Measurements from ENCODE around the gene GAREM2.

Gene GAREM2

GRCh38 chr2:26150243-26150642, 22.6 kb upstream of the GAREM2 start:
- H3K9me3 ChIP-seq, result no peaks in the 10 kb centered on the region
- H3K4me1 ChIP-seq, result no peaks in the 10 kb centered on the region
- no peaks in the 10 kb centered on the region for H3K27me3 ChIP-seq
- no peak for TF ChIP-seq CTCF (IDR thresholded peaks at IDR 0.05; ENCODE audit: low read depth, low read length)
- no peaks in the 10 kb centered on the region for H3K36me3 ChIP-seq
- H3K4me3 ChIP-seq (ENCODE audit: low read depth, low read length), result no peak overlapping the region
- DNase-seq, result no peak

GRCh38 chr2:26157580-26157979, 15.3 kb upstream of the GAREM2 start:
- no peak overlapping the region for H3K4me3 ChIP-seq (ENCODE audit: low read depth, low read length)
- H3K4me1 ChIP-seq, result no peaks in the 10 kb centered on the region
- peaks cover 4% of the 10 kb centered on the region; the same call in 1 of the 2 replicates for H3K9me3 ChIP-seq
- no peaks in the 10 kb centered on the region for H3K27me3 ChIP-seq
- no peak for DNase-seq
- H3K36me3 ChIP-seq, result no peaks in the 10 kb centered on the region
- TF ChIP-seq CTCF (IDR thresholded peaks at IDR 0.05; ENCODE audit: low read depth, low read length), result no peak

- no peak for TF ChIP-seq CTCF (IDR thresholded peaks at IDR 0.05; ENCODE audit: low read depth, low read length)
- H3K4me3 ChIP-seq (ENCODE audit: low read depth, low read length), result no peak overlapping the region
- no peak for DNase-seq
- no peaks in the 10 kb centered on the region for H3K27me3 ChIP-seq
- no peaks in the 10 kb centered on the region for H3K36me3 ChIP-seq
- peaks cover 4% of the 10 kb centered on the region; the same call in 1 of the 2 replicates for H3K9me3 ChIP-seq
- no peaks in the 10 kb centered on the region for H3K4me1 ChIP-seq
Measured at GRCh38 chr2:26161926-26162325, 11.0 kb upstream of the GAREM2 start.

DNA sequence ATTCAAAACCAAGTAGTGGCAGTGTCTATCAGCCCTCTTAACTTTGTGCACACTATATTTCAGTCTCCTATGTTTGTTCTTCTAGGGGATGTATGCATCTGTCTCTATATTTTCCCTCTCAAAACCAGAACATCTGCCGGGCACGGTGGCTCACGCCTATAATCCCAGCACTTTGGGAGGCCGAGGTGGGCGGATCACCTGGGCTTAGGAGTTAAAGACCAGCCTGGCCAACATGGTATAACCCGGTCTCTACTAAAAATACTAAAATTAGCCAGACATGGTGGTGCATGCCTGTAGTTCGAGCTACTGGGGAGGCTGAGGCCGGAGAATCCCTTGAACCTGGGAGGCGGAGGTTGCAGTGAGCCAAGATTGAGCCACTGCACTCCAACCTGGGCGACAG, 9.9 kb upstream of the GAREM2 start:
- no peak for TF ChIP-seq CTCF (IDR thresholded peaks at IDR 0.05; ENCODE audit: low read depth, low read length)
- no peak for DNase-seq
- Histone ChIP-seq H3K9me3 (no peaks in the 10 kb centered on the region), H3K4me1 (no peaks in the 10 kb centered on the region), H3K36me3 (no peaks in the 10 kb centered on the region), H3K27me3 (no peaks in the 10 kb centered on the region), H3K4me3 (ENCODE audit: low read depth, low read length) (no peak overlapping the region)

DNA sequence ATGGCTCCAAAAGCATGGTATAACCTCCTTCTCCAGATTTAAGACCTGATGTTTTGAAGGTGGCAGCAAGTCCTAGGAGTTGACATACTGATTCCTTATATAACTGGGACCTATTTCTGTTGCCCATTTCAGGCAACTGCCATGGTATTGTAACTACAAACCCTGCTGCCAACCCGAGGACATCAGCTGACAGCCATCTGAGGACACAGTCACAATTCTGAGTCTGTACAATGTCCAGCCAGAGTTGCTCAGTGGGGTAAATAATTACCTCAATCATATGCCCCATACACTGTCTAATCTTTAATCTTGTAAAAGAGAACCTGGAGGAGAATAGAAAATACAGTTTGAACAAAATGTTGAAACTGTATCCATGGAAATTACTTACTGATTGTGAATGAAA, 8.7 kb upstream of the GAREM2 start:
- DNase-seq, result no peak
- TF ChIP-seq CTCF (IDR thresholded peaks at IDR 0.05; ENCODE audit: low read depth, low read length), result no peak

GRCh38 chr2:26164641-26165211, 8.2 kb upstream of the GAREM2 start:
- Histone ChIP-seq H3K4me3 (ENCODE audit: low read depth, low read length) (no peak overlapping the region), H3K4me1 (no peaks in the 10 kb centered on the region), H3K36me3 (no peaks in the 10 kb centered on the region), H3K9me3 (no peaks in the 10 kb centered on the region), H3K27me3 (no peaks in the 10 kb centered on the region)
- TF ChIP-seq CTCF (IDR thresholded peaks at IDR 0.05; ENCODE audit: low read depth, low read length), result no peak
- DNase-seq, result no peak

More for the DNA sequence above, 8.7 kb upstream of the GAREM2 start:
- Histone ChIP-seq H3K4me1 (no peaks in the 10 kb centered on the region), H3K4me3 (ENCODE audit: low read depth, low read length) (no peak overlapping the region), H3K27me3 (no peaks in the 10 kb centered on the region), H3K9me3 (no peaks in the 10 kb centered on the region), H3K36me3 (no peaks in the 10 kb centered on the region)
